Stomach smooth muscle (tissue), 2 donors: ENCODE measurements around the gene HBD.

Experiments
- H3K27ac ChIP-seq: one replicate; pipeline ENCODE4 v1.7.0; 2013; ENCODE audit warnings: mild to moderate bottlenecking, low read length, inconsistent platforms
- H3K27me3 ChIP-seq, 2 donors: one replicate each; pipeline ENCODE4 v1.7.0; 2013; ENCODE audit warnings: low read length in 2 of 2; ENCODE audit not compliant: insufficient read depth in 2 of 2, control insufficient read depth in 1 of 2
- H3K36me3 ChIP-seq, 2 donors: one replicate each; pipeline ENCODE4 v1.7.0; 2013; ENCODE audit warnings: low read length in 2 of 2; ENCODE audit not compliant: control insufficient read depth in 2 of 2, insufficient read depth in 2 of 2
- H3K4me1 ChIP-seq: one replicate; pipeline ENCODE4 v1.7.0; 2013; ENCODE audit warnings: low read length; ENCODE audit not compliant: control insufficient read depth, insufficient read depth
- H3K4me3 ChIP-seq, 2 donors: one replicate each; pipeline ENCODE4 v1.7.0; 2013; ENCODE audit warnings: low read length in 2 of 2
- H3K9ac ChIP-seq, 2 donors: one replicate each; pipeline ENCODE4 v1.7.0; 2013; ENCODE audit warnings: low read length in 2 of 2, mild to moderate bottlenecking in 1 of 2
- H3K9me3 ChIP-seq, 2 donors: one replicate each; pipeline ENCODE4 v1.7.0; 2013; ENCODE audit warnings: low read length in 2 of 2; ENCODE audit not compliant: control insufficient read depth in 2 of 2
- donor health status: healthy.
- donor health status: Pancreatic carcinoma.

HBD gene

DNA sequence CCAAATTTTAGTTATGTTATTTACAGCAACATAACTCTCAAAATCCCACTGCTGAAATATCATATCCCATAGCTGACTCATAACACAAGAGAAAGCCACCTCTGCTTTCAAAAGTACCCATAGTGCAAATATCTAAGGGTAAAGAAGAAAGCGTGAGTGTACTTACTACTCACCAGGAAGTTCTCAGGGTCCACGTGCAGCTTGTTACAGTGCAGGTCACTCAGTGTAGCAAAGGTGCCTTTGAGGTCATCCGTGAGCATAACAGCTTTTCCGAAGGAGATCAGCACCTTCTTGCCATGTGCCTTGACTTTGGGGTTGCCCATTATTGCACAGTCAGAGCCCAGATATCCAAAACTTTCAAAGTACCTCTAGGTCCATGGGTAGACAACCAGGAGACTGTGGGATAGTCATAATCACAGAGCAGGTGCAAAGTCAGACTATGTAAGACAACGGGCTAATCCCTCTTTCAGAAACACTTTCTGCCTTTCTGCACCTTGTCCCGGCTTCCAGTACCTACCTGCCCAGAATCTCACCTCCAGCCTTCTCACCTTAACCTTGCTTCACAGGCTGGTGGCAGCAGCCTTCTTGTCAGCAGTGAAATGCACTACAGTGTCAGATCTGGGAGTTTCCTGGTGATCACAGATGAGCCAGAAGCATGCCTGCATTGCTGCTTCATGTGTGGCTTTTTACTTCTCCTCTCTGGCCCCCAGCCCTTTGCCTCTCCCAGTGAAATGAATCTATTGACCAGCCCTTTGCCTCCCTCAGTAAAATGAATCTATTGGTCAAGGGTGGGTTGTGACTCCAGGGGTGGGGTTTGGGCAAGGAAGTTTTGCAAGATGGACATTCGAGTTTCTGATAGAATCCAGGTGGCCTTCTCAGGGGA, 8.9 kb upstream of the HBD start:
- no peaks in the 10 kb centered on the region for H3K36me3 ChIP-seq
- peaks cover 0 to 2% of the 10 kb centered on the region in 2 donors for H3K27me3 ChIP-seq
- H3K27ac ChIP-seq, result no peak overlapping the region
- H3K4me1 ChIP-seq, result no peaks in the 10 kb centered on the region
- no peak overlapping the region for H3K4me3 ChIP-seq
- no peaks in the 10 kb centered on the region for H3K9me3 ChIP-seq
- no peak overlapping the region for H3K9ac ChIP-seq

DNA sequence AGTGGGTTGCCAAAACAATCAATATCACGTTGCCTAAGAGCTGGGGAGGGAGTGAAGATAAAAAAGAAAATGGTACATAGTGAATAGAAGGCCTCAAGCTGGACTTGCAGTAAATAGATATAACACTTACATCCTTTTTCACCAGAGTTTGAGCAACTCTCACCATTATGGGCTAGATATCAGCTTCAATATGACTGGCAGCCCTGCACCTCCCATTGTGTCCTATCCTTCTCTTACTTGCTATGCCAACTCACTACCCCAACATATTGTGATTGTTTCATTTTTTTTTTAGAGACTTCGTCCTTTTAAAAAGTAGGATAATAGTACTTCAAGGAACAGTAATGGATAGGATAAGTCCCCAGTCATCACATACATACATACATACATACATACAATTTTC, 7.9 kb upstream of the HBD start:
- Histone ChIP-seq H3K36me3 (no peaks in the 10 kb centered on the region), H3K4me3 (no peak overlapping the region), H3K4me1 (no peaks in the 10 kb centered on the region), H3K9me3 (no peaks in the 10 kb centered on the region), H3K27ac (no peak overlapping the region), H3K9ac (no peak overlapping the region), H3K27me3 (peaks cover 0 to 2% of the 10 kb centered on the region in 2 donors)

DNA sequence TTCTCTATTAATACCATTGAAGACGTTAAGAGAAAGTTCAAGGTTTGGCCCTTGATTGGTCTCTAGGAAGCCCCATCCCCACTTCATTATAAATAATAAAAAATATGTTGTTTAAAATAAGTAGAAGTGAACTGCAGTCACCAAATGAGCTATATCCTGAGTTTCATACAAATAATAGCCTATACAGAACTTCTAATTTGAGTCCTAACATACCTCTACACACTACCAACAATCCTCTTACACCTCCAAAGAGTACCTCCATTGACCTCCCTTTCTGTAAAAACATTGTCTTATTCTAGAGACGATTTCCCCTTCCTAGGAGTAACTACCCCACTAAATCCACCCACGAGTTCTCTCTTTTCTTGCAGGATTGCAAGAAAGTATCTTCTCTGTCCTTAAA, 7.2 kb upstream of the HBD start:
- Histone ChIP-seq H3K36me3 (no peaks in the 10 kb centered on the region), H3K4me1 (no peaks in the 10 kb centered on the region), H3K27ac (no peak overlapping the region), H3K4me3 (no peak overlapping the region), H3K9me3 (no peaks in the 10 kb centered on the region), H3K9ac (no peak overlapping the region), H3K27me3 (peaks cover 0 to 2% of the 10 kb centered on the region in 2 donors)

DNA sequence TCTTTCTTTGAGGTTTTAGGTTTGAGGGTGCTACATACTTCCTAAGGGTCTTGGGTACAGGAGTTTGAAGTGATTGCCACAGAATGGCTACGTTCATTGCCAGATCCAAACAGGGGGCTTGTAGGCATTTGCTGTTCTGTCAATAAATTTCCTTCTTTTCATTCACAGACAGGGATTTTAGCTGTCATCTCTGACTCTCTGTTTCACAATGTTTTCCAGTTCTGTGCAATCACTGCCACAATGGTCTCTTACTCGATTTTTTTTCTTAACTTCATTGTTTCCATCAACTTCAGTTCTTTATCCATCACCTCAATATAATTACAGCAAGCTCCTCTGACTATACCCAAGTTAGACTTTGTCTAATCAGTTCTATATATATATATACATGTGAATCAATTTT, 6.2 kb upstream of the HBD start:
- no peak overlapping the region for H3K4me3 ChIP-seq
- H3K27ac ChIP-seq, result no peak overlapping the region
- H3K9ac ChIP-seq, result no peak overlapping the region
- H3K9me3 ChIP-seq, result no peaks in the 10 kb centered on the region
- no peaks in the 10 kb centered on the region for H3K4me1 ChIP-seq
- peaks cover 0 to 2% of the 10 kb centered on the region in 2 donors for H3K27me3 ChIP-seq
- no peaks in the 10 kb centered on the region for H3K36me3 ChIP-seq

DNA sequence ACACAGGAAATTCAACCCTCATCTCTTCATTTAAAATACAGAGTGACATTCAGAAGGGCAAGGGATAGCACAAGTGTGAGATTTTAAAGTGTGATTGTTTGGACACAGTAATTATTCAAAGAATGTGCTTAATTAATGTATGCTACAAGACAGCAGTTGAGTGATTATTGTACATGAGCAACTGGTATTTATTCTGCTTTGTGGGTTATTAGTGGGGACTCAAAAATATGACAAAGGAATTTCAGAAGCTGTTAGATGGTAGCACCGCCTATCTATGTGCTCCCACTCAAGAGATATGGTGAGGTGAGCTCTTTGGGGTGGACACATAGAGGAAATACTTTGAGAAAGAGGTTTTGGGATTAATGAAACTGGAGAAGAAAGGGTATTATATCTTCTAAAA, 5.8 kb upstream of the HBD start:
- Histone ChIP-seq H3K4me1 (no peaks in the 10 kb centered on the region), H3K9me3 (no peaks in the 10 kb centered on the region), H3K27me3 (peaks cover 0 to 2% of the 10 kb centered on the region in 2 donors), H3K9ac (no peak overlapping the region), H3K27ac (no peak overlapping the region), H3K4me3 (no peak overlapping the region), H3K36me3 (no peaks in the 10 kb centered on the region)

DNA sequence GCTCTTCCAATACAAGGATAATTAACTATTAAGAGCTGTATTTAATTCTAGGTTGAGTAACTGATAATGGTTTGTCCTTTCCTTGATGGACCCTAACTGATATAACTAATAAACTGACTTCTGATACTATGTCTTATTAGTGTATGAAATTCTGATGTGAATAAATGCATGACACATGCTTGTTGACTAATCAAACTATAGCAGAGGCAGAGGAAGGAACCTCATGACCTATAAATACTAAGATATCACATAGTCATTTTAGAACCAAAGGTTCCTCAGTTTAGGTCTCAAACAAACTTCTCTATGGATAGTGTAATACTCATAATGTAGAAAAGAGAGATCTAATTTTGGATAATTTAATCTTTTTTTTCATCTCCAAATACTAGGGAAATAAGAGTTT, 4.8 kb upstream of the HBD start:
- H3K9me3 ChIP-seq, result no peaks in the 10 kb centered on the region
- no peaks in the 10 kb centered on the region for H3K4me1 ChIP-seq
- H3K4me3 ChIP-seq, result no peak overlapping the region
- H3K27me3 ChIP-seq, result peaks cover 0 to 2% of the 10 kb centered on the region in 2 donors
- H3K27ac ChIP-seq, result no peak overlapping the region
- H3K36me3 ChIP-seq, result no peaks in the 10 kb centered on the region
- H3K9ac ChIP-seq, result no peak overlapping the region

DNA sequence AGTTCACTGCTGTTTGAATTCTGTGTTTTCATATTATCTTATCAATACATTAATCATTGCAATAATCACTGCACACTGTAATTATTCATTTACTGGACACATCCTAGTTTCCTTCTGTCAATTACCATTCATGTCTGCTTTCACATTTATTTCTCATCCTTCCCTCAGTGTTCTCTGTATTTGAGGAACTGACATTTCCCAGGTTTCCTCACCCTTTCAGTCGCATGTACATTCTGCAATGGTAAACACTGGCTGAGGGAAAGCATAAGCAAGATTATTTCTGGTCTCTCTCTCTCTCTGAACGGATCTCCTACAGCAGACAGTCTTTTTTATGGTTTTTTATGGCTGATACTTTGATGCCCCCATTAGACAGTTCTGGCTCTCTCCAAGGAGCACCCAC, 4.2 kb upstream of the HBD start:
- Histone ChIP-seq H3K4me1 (no peaks in the 10 kb centered on the region), H3K9ac (no peak overlapping the region), H3K27ac (no peak overlapping the region), H3K4me3 (no peak overlapping the region), H3K27me3 (peaks cover 0 to 2% of the 10 kb centered on the region in 2 donors), H3K9me3 (no peaks in the 10 kb centered on the region), H3K36me3 (no peaks in the 10 kb centered on the region)

DNA sequence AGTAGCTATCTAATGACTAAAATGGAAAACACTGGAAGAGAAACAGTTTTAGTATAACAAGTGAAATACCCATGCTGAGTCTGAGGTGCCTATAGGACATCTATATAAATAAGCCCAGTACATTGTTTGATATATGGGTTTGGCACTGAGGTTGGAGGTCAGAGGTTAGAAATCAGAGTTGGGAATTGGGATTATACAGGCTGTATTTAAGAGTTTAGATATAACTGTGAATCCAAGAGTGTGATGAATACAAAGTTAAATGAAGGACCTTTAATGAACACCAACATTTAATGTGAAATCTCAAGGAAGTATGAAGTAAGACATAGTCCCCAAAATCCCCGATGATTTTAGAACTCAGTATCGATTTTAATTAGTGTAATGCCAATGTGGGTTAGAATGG, 3.1 kb upstream of the HBD start:
- Histone ChIP-seq H3K27ac (no peak overlapping the region), H3K27me3 (no peaks in the 10 kb centered on the region), H3K4me1 (no peaks in the 10 kb centered on the region), H3K36me3 (no peaks in the 10 kb centered on the region), H3K9ac (no peak overlapping the region), H3K9me3 (no peaks in the 10 kb centered on the region), H3K4me3 (no peak overlapping the region)

DNA sequence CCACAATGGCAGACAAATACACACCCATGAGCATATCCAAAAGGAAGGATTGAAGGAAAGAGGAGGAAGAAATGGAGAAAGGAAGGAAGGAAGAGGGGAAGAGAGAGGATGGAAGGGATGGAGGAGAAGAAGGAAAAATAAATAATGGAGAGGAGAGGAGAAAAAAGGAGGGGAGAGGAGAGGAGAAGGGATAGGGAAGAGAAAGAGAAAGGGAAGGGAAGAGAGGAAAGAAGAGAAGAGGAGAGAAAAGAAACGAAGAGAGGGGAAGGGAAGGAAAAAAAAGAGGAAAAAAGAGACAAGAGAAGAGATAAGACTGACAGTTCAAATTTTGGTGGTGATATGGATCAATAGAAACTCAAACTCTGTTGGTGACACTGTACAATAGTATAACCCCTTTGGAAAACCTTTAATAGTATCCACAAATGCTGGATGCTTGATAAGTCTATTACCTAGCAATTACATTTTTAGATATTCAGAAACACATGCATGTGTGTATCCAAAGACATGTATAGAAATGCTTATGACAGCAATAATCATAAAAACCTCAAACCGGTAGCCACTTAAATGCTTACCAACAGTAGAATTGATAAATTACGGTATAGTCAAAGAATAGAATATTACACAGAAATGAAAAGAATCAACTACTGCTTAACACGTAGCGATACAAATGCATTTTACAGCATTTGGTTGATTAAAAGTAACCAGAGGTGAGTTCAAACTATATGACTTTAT, 1.2 kb upstream of the HBD start:
- Histone ChIP-seq H3K27ac (no peak overlapping the region), H3K9me3 (no peaks in the 10 kb centered on the region), H3K4me3 (no peak overlapping the region), H3K36me3 (no peaks in the 10 kb centered on the region), H3K27me3 (no peaks in the 10 kb centered on the region), H3K9ac (no peak overlapping the region), H3K4me1 (no peaks in the 10 kb centered on the region)

DNA sequence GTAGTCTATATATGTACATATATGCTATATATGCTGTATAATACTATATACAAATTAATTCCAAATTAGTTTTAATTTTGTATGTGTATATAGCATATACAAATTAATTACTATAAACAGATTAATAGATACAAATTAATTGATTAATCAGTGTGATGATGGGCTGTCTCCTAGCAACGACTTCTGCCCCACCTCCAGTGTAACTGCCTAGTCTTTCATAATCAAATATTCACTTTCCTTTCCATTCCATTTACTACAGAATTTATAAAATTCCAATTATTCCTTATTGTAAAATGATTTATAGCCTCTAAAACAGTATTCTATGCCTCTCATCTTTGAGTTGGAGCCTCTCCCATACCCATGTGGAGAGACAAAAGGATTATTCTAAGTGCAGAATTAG, 976 bp downstream of the HBD start:
- Histone ChIP-seq H3K27ac (no peak overlapping the region), H3K4me3 (no peak overlapping the region), H3K9ac (no peak overlapping the region), H3K27me3 (no peaks in the 10 kb centered on the region), H3K4me1 (no peaks in the 10 kb centered on the region), H3K9me3 (no peaks in the 10 kb centered on the region), H3K36me3 (no peaks in the 10 kb centered on the region)

DNA sequence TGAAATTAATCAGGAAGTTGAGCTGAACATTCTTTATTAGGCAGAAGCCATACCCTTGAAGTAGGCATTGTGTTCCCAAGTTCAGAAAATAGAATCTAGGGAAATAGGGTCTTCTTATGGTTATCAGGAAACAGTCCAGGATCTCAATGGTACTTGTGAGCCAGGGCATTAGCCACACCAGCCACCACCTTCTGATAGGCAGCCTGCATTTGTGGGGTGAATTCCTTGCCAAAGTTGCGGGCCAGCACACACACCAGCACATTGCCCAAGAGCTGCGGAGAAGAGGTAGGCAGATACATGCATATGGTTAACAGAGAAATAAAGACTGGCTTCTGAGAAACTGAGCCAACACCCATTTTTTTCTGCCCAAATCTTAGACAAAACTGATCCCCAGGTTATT, 1.5 kb downstream of the HBD start:
- no peak overlapping the region for H3K9ac ChIP-seq
- no peaks in the 10 kb centered on the region for H3K27me3 ChIP-seq
- no peaks in the 10 kb centered on the region for H3K9me3 ChIP-seq

More for the DNA sequence above, 1.5 kb downstream of the HBD start:
- no peaks in the 10 kb centered on the region for H3K36me3 ChIP-seq
- no peaks in the 10 kb centered on the region for H3K4me1 ChIP-seq
- H3K27ac ChIP-seq, result no peak overlapping the region
- H3K4me3 ChIP-seq, result no peak overlapping the region
